PC-9 (cell line): ENCODE data around the gene CHSY3.

Source experiments
- EZH2 ChIP-seq: fragments of 200-600 bp; sonication (generic); IDR thresholded peaks from 2 replicates; pipeline ENCODE4 v1.8.0; 2017; ENCODE audit warnings: antibody characterized with exemption, low read depth
- TF ChIP-seq, protein P1 (sequence below): fragments of 200-600 bp; sonication (generic); conservative IDR thresholded peaks from 2 replicates; pipeline ENCODE4 v1.6.1; 2017; ENCODE audit warnings: mixed run types, antibody characterized with exemption, mild to moderate bottlenecking, moderate library complexity

- TF ChIP-seq, protein P1, sequence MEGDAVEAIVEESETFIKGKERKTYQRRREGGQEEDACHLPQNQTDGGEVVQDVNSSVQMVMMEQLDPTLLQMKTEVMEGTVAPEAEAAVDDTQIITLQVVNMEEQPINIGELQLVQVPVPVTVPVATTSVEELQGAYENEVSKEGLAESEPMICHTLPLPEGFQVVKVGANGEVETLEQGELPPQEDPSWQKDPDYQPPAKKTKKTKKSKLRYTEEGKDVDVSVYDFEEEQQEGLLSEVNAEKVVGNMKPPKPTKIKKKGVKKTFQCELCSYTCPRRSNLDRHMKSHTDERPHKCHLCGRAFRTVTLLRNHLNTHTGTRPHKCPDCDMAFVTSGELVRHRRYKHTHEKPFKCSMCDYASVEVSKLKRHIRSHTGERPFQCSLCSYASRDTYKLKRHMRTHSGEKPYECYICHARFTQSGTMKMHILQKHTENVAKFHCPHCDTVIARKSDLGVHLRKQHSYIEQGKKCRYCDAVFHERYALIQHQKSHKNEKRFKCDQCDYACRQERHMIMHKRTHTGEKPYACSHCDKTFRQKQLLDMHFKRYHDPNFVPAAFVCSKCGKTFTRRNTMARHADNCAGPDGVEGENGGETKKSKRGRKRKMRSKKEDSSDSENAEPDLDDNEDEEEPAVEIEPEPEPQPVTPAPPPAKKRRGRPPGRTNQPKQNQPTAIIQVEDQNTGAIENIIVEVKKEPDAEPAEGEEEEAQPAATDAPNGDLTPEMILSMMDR, result no peak
- TF ChIP-seq EZH2, result no peak
These were observed 318.3 kb downstream of the CHSY3 start for GRCh38 chr5:130222573-130222972.
